ENCODE measurements around the gene HEG1. TPM values are rescaled to one million over a fixed set of nuclear protein-coding genes. Genes with fewer than 3 reads are reported as not detected.

Gene HEG1
- total RNA-seq, 2 donors from 2014 or later, result 14.6 to 47.0 TPM

DNA sequence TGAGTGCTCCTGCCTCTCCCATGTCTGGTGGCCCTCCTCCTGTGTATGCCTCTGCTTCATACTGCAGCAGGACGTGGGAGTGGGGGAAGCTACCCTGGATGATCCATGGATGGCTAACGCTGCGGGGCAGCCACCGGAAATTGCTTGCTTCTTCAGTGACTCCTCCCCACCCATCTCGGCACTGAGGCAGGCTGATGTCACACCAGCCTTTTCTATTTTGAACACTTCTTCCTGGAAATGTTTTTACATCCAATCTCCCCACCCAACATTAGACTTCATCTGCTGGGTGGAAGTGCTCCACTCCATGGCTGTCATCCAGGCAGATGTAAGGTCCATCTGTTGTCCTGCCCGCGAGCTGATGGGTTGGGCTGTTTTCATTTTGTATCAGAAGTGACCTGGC, 62.3 kb downstream of the HEG1 start:
- no peak for DNase-seq (ENCODE audit: low spot score)
- Mint-ChIP-seq H3K36me3 (peaks cover 14% of the 10 kb centered on the region), H3K4me3 (no peak overlapping the region), H3K27ac (peak overlapping the region in 1 of 2 donors; percentile 33), H3K4me1 (ENCODE audit: low read depth in 2 of 2) (peaks cover 11 to 16% of the 10 kb centered on the region in 2 donors), H3K9me3 (no peaks in the 10 kb centered on the region), H3K27me3 (no peaks in the 10 kb centered on the region)
- ATAC-seq, result no peak

- DNase-seq (ENCODE audit: low spot score), result no peak
- ATAC-seq, result no peak
- H3K4me1 Mint-ChIP-seq (ENCODE audit: low read depth in 2 of 2), result peaks cover 11 to 12% of the 10 kb centered on the region in 2 donors
- H3K27me3 Mint-ChIP-seq, result no peaks in the 10 kb centered on the region
- no peak overlapping the region for H3K27ac Mint-ChIP-seq
- no peaks in the 10 kb centered on the region for H3K9me3 Mint-ChIP-seq
- peaks cover 10% of the 10 kb centered on the region for H3K36me3 Mint-ChIP-seq
- H3K4me3 Mint-ChIP-seq, result no peak overlapping the region
These were observed 63.8 kb downstream of the HEG1 start for GRCh38 chr3:124992041-124992440.

- ATAC-seq, result no peak
- Mint-ChIP-seq H3K9me3 (no peaks in the 10 kb centered on the region), H3K4me1 (ENCODE audit: low read depth in 2 of 2) (peaks cover 0 to 10% of the 10 kb centered on the region in 2 donors), H3K27me3 (no peaks in the 10 kb centered on the region), H3K4me3 (no peak overlapping the region), H3K36me3 (peaks cover 12% of the 10 kb centered on the region), H3K27ac (no peak overlapping the region)
- no peak for DNase-seq (ENCODE audit: low spot score)
These were observed 69.3 kb downstream of the HEG1 start for GRCh38 chr3:124986192-124987143.

- Mint-ChIP-seq H3K4me1 (ENCODE audit: low read depth in 2 of 2) (peaks cover 0 to 12% of the 10 kb centered on the region in 2 donors), H3K36me3 (peaks cover 12% of the 10 kb centered on the region), H3K9me3 (no peaks in the 10 kb centered on the region), H3K27me3 (no peaks in the 10 kb centered on the region), H3K27ac (no peak overlapping the region), H3K4me3 (no peak overlapping the region)
- DNase-seq (ENCODE audit: low spot score), result no peak
- ATAC-seq, result no peak
These were observed 70.4 kb downstream of the HEG1 start for GRCh38 chr3:124985349-124985748.

- H3K9me3 Mint-ChIP-seq, result no peaks in the 10 kb centered on the region
- H3K4me1 Mint-ChIP-seq (ENCODE audit: low read depth in 2 of 2), result peaks cover 5 to 17% of the 10 kb centered on the region in 2 donors
- no peak overlapping the region for H3K27ac Mint-ChIP-seq
- H3K27me3 Mint-ChIP-seq, result no peaks in the 10 kb centered on the region
- ATAC-seq, result no peak
- H3K36me3 Mint-ChIP-seq, result peaks cover 7% of the 10 kb centered on the region
- no peak for DNase-seq (ENCODE audit: low spot score)
- H3K4me3 Mint-ChIP-seq, result no peak overlapping the region
These were observed 71.0 kb downstream of the HEG1 start for GRCh38 chr3:124984754-124985153.

DNA sequence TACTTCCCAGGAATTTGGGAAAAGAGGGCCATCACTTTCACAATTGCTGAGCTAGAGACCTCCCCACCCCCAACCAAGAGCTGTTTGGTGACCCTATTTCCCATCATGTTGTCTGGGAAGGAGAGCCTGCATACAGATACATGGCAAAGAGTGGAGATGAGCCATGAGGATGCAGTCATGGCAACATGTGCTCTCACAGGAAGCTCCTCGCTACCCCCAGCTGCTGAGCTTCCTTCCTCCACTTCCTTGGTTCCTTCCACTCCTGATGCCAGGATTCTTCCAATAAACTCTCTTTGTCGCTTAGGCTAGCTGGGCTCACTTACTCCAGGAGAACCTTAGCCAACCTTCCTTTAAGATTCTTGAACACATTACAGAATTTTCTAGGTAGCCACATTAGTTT, 72.9 kb downstream of the HEG1 start:
- no peaks in the 10 kb centered on the region for H3K9me3 Mint-ChIP-seq
- H3K36me3 Mint-ChIP-seq, result peaks cover 4% of the 10 kb centered on the region
- no peak overlapping the region for H3K27ac Mint-ChIP-seq
- ATAC-seq (no peak), DNase-seq (ENCODE audit: low spot score) (no peak)
- no peak overlapping the region for H3K4me3 Mint-ChIP-seq
- peaks cover 6 to 20% of the 10 kb centered on the region in 2 donors for H3K4me1 Mint-ChIP-seq (ENCODE audit: low read depth in 2 of 2)
- H3K27me3 Mint-ChIP-seq, result no peaks in the 10 kb centered on the region

DNA sequence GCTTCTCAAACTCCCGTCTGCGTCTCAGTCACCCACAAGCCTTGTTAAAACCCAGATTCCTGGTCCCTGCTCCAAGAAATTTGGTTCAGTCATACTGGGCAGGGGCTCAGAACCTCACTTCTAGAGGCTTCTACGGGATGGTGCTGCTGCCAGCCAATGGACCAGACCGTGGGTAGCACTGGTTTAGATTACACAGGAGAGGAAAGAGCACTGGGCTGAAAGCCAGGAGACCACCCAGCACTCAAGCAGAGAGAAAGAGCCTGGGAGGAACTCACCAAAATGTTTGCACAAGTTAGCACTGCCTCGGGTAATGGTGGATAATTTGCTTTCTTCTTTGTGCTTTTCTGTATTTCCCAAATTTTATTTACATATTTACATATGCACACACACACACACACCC, 74.3 kb downstream of the HEG1 start:
- no peaks in the 10 kb centered on the region for H3K9me3 Mint-ChIP-seq
- peaks cover 4% of the 10 kb centered on the region for H3K36me3 Mint-ChIP-seq
- no peak for ATAC-seq
- no peak overlapping the region for H3K4me3 Mint-ChIP-seq
- no peak overlapping the region for H3K27ac Mint-ChIP-seq
- peaks cover 14 to 28% of the 10 kb centered on the region in 2 donors for H3K4me1 Mint-ChIP-seq (ENCODE audit: low read depth in 2 of 2)
- no peaks in the 10 kb centered on the region for H3K27me3 Mint-ChIP-seq
- no peak for DNase-seq (ENCODE audit: low spot score)

- ATAC-seq (no peak), DNase-seq (ENCODE audit: low spot score) (no peak)
- Mint-ChIP-seq H3K27me3 (no peaks in the 10 kb centered on the region), H3K4me1 (ENCODE audit: low read depth in 2 of 2) (peaks cover 34 to 37% of the 10 kb centered on the region in 2 donors), H3K27ac (no peak overlapping the region), H3K36me3 (peaks cover 2% of the 10 kb centered on the region), H3K9me3 (no peaks in the 10 kb centered on the region), H3K4me3 (no peak overlapping the region)
These were observed 77.2 kb downstream of the HEG1 start for GRCh38 chr3:124978627-124979026.

- H3K4me1 Mint-ChIP-seq (ENCODE audit: low read depth in 2 of 2), result peaks cover 28 to 37% of the 10 kb centered on the region in 2 donors
- no peak for DNase-seq (ENCODE audit: low spot score)
- no peaks in the 10 kb centered on the region for H3K27me3 Mint-ChIP-seq
- peak; percentile 59 to 73 for ATAC-seq
- no peaks in the 10 kb centered on the region for H3K36me3 Mint-ChIP-seq
- no peak overlapping the region for H3K4me3 Mint-ChIP-seq
- peak overlapping the region in 1 of 2 donors; percentile 29 for H3K27ac Mint-ChIP-seq
- no peaks in the 10 kb centered on the region for H3K9me3 Mint-ChIP-seq
These were observed 79.4 kb downstream of the HEG1 start for GRCh38 chr3:124976383-124976782.

DNA sequence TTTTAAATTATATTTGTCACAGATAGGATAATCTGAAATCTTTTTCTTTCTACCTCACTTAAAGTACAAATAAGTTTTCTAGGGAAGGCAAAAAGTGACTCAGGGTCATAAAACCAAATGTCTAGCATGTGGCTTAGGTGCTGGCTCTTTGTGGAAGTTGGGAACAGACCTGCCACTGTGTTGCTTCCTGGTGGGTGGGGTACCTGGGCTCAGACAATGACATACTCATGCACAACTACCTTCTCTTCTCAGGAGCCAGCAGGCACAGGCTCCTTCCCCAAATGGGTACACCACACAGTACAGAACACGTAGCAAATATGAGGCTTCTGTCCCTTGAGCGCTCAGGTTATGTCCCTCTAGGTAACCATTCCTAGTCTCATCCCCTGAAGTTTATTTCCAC, 81.1 kb downstream of the HEG1 start:
- Mint-ChIP-seq H3K4me1 (ENCODE audit: low read depth in 2 of 2) (peaks cover 21 to 39% of the 10 kb centered on the region in 2 donors), H3K4me3 (no peak overlapping the region), H3K9me3 (no peaks in the 10 kb centered on the region), H3K36me3 (peaks cover 6% of the 10 kb centered on the region), H3K27ac (peak overlapping the region in 1 of 2 donors; percentile 47), H3K27me3 (no peaks in the 10 kb centered on the region)
- ATAC-seq, result peak in 1 of 2 donors; percentile 24
- DNase-seq (ENCODE audit: low spot score), result no peak

GRCh38 chr3:124973290-124973689, 82.5 kb downstream of the HEG1 start:
- Mint-ChIP-seq H3K4me3 (no peak overlapping the region), H3K9me3 (no peaks in the 10 kb centered on the region), H3K36me3 (peaks cover 6% of the 10 kb centered on the region), H3K27ac (no peak overlapping the region), H3K27me3 (no peaks in the 10 kb centered on the region), H3K4me1 (ENCODE audit: low read depth in 2 of 2) (peaks cover 24 to 39% of the 10 kb centered on the region in 2 donors)
- ATAC-seq (no peak), DNase-seq (ENCODE audit: low spot score) (no peak)

GRCh38 chr3:124972457-124972856, 83.3 kb downstream of the HEG1 start:
- no peaks in the 10 kb centered on the region for H3K9me3 Mint-ChIP-seq
- ATAC-seq, result no peak
- H3K36me3 Mint-ChIP-seq, result peaks cover 6% of the 10 kb centered on the region
- no peak for DNase-seq (ENCODE audit: low spot score)
- H3K4me1 Mint-ChIP-seq (ENCODE audit: low read depth in 2 of 2), result peaks cover 28 to 39% of the 10 kb centered on the region in 2 donors
- H3K27ac Mint-ChIP-seq, result no peak overlapping the region
- no peaks in the 10 kb centered on the region for H3K27me3 Mint-ChIP-seq
- H3K4me3 Mint-ChIP-seq, result no peak overlapping the region

- DNase-seq (ENCODE audit: low spot score) (no peak), ATAC-seq (no peak)
- H3K4me1 Mint-ChIP-seq (ENCODE audit: low read depth in 2 of 2), result peaks cover 14 to 23% of the 10 kb centered on the region in 2 donors
- no peaks in the 10 kb centered on the region for H3K9me3 Mint-ChIP-seq
- peak overlapping the region; percentile 20 to 51 for H3K27ac Mint-ChIP-seq
- peaks cover 6% of the 10 kb centered on the region for H3K36me3 Mint-ChIP-seq
- no peak overlapping the region for H3K4me3 Mint-ChIP-seq
- no peaks in the 10 kb centered on the region for H3K27me3 Mint-ChIP-seq
These were observed 85.7 kb downstream of the HEG1 start for GRCh38 chr3:124969963-124970722.

GRCh38 chr3:124969190-124969589, 86.6 kb downstream of the HEG1 start:
- H3K36me3 Mint-ChIP-seq, result peaks cover 6% of the 10 kb centered on the region
- H3K9me3 Mint-ChIP-seq, result no peaks in the 10 kb centered on the region
- DNase-seq (ENCODE audit: low spot score), result no peak
- H3K27ac Mint-ChIP-seq, result peak overlapping the region in 1 of 2 donors; percentile 51
- peaks cover 13% of the 10 kb centered on the region in 2 donors for H3K4me1 Mint-ChIP-seq (ENCODE audit: low read depth in 2 of 2)
- no peak overlapping the region for H3K4me3 Mint-ChIP-seq
- H3K27me3 Mint-ChIP-seq, result no peaks in the 10 kb centered on the region
- peak; percentile 67 to 84 for ATAC-seq
